H1 (cell line): ENCODE measurements around the gene NPFFR2. TPM values are rescaled to one million over a fixed set of nuclear protein-coding genes. Genes with fewer than 3 reads are reported as not detected.

Source experiments
- BACH1 ChIP-seq: IDR thresholded peaks from 2 replicates; pipeline ENCODE4 v1.6.1; 2012; ENCODE audit warnings: low read length, improper control_type of control experiment
- KDM1A ChIP-seq: fragments of 200-600, 300-600 bp; sonication (generic); IDR thresholded peaks from 2 replicates; pipeline ENCODE4 v1.7.1; 2016; ENCODE audit warnings: mild to moderate bottlenecking, low read length, borderline replicate concordance
- polyA plus RNA-seq, 7 experiments: library from polyadenylated mRNA; depleted of rRNA in 3 of 7; stranded (reverse) in 5 of 7; unstranded in 2 of 7; fragments of >200 nt in 5 of 7; fragments of 200-250 nt in 2 of 7; gene quantifications; 1 replicate in 5 of 7; 2 replicates in 1 of 7; 4 replicates in 1 of 7; pipeline versions ENCODE4 v1.2.1 to v1.2.3, GENCODE V29; 2011 to 2013; ENCODE audit warnings: missing spikeins in 2 of 7, mixed read lengths in 2 of 7
- total RNA-seq: library from RNA; stranded (reverse); fragmentation: NEBNext Ultra II Directional; extraction: Animal tissue kit (Norgen Biotek cat#: 25700); gene quantifications from 2 replicates; pipeline ENCODE4 v1.2.1, GENCODE V29; 2021

The NPFFR2 gene
- total and polyA plus RNA-seq, 2 of the 8 experiments (the other 6 are each of a cell fraction or from before 2014, with no cell fraction given) = 0.26 to 0.53 TPM

DNA sequence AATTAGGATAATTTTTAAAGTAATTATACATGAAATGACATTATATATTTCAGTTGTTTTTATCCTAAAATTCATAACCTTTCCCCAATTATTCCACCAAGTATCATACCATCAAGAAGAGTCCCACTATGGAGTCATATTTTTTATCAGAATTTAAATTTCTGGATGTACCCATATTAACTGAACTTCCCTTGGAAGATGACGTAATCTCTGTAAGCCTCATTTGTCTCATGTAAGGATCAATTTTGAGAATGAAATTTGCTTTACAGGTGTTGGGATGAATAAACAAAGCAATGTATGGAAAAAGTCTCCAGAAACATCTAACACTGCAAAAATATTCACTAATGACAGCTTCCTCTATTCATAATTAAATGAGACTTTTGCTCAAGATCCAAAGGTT lies 147.5 kb downstream of the NPFFR2 start (continued):
- TF ChIP-seq KDM1A (no peak), BACH1 (no peak)
